ENCODE data around the gene CEP250.

Gene CEP250

GRCh38 chr20:35506872-35507638 is 51.7 kb downstream of the CEP250 start:
- no peak for DNase-seq
- Histone ChIP-seq H2AK5ac (ENCODE audit: low read length) (no peak overlapping the region), H3K4me1 (ENCODE audit: control insufficient read depth, low read depth, low read length) (no peaks in the 10 kb centered on the region), H3K4me3 (ENCODE audit: low read length) (no peak overlapping the region), H3K27ac (ENCODE audit: low read depth, low read length) (no peak overlapping the region), H3K27me3 (ENCODE audit: insufficient read depth, low read length, poor library complexity) (no peaks in the 10 kb centered on the region), H3K79me2 (ENCODE audit: control insufficient read depth, insufficient read depth, low read length) (no peaks in the 10 kb centered on the region), H3K4ac (ENCODE audit: low read depth, low read length) (no peak overlapping the region), H3K79me1 (ENCODE audit: low read length) (no peaks in the 10 kb centered on the region), H2BK120ac (ENCODE audit: low read depth, low read length) (no peak overlapping the region), H3K23ac (ENCODE audit: low read length) (no peak overlapping the region), H2BK5ac (ENCODE audit: low read length) (no peak overlapping the region), H4K8ac (ENCODE audit: low read depth, low read length) (no peak overlapping the region), H3K18ac (ENCODE audit: low read length) (no peak overlapping the region), H3K9ac (ENCODE audit: low read length) (no peak overlapping the region), H4K5ac (ENCODE audit: low read length) (no peak overlapping the region), H3K4me2 (ENCODE audit: low read length) (no peak overlapping the region), H3K36me3 (ENCODE audit: control insufficient read depth, insufficient read depth, low read length) (peaks cover 12% of the 10 kb centered on the region), H3K56ac (ENCODE audit: low read length) (no peak overlapping the region), H2BK15ac (replicated peaks; ENCODE audit: low read depth) (no peak overlapping the region)
- no CpG with 5 or more reads among the region's 6 CpGs for WGBS (ENCODE audit: extremely low coverage, insufficient coverage, low lambda C conversion rate)

GRCh38 chr20:35508493-35509218 is 53.3 kb downstream of the CEP250 start:
- no peaks in the 10 kb centered on the region for H3K79me2 ChIP-seq (ENCODE audit: control insufficient read depth, insufficient read depth, low read length)
- H3K4me1 ChIP-seq (ENCODE audit: control insufficient read depth, low read depth, low read length): no peaks in the 10 kb centered on the region
- peaks cover 10% of the 10 kb centered on the region for H3K36me3 ChIP-seq (ENCODE audit: control insufficient read depth, insufficient read depth, low read length)
- H2BK120ac ChIP-seq (ENCODE audit: low read depth, low read length): no peak overlapping the region
- no peak for DNase-seq
- H3K4me2 ChIP-seq (ENCODE audit: low read length): no peak overlapping the region
- H3K18ac ChIP-seq (ENCODE audit: low read length): no peak overlapping the region
- H2BK15ac ChIP-seq (replicated peaks; ENCODE audit: low read depth): no peak overlapping the region
- H3K9ac ChIP-seq (ENCODE audit: low read length): no peak overlapping the region
- no peak overlapping the region for H3K56ac ChIP-seq (ENCODE audit: low read length)
- no peak overlapping the region for H2BK5ac ChIP-seq (ENCODE audit: low read length)
- no peak overlapping the region for H3K27ac ChIP-seq (ENCODE audit: low read depth, low read length)
- no CpG with 5 or more reads among the region's 10 CpGs for WGBS (ENCODE audit: extremely low coverage, insufficient coverage, low lambda C conversion rate)
- no peak overlapping the region for H3K4ac ChIP-seq (ENCODE audit: low read depth, low read length)
- no peaks in the 10 kb centered on the region for H3K79me1 ChIP-seq (ENCODE audit: low read length)
- no peak overlapping the region for H3K4me3 ChIP-seq (ENCODE audit: low read length)
- no peak overlapping the region for H4K5ac ChIP-seq (ENCODE audit: low read length)
- H3K23ac ChIP-seq (ENCODE audit: low read length): no peak overlapping the region
- H4K8ac ChIP-seq (ENCODE audit: low read depth, low read length): no peak overlapping the region
- H2AK5ac ChIP-seq (ENCODE audit: low read length): no peak overlapping the region
- no peaks in the 10 kb centered on the region for H3K27me3 ChIP-seq (ENCODE audit: insufficient read depth, low read length, poor library complexity)

- Histone ChIP-seq H3K27ac (ENCODE audit: low read depth, low read length) (no peak overlapping the region), H2BK5ac (ENCODE audit: low read length) (no peak overlapping the region), H3K4me1 (ENCODE audit: control insufficient read depth, low read depth, low read length) (no peaks in the 10 kb centered on the region), H3K79me1 (ENCODE audit: low read length) (no peaks in the 10 kb centered on the region), H3K4me3 (ENCODE audit: low read length) (no peak overlapping the region), H3K4me2 (ENCODE audit: low read length) (no peak overlapping the region), H3K79me2 (ENCODE audit: control insufficient read depth, insufficient read depth, low read length) (no peaks in the 10 kb centered on the region), H3K27me3 (ENCODE audit: insufficient read depth, low read length, poor library complexity) (no peaks in the 10 kb centered on the region), H3K18ac (ENCODE audit: low read length) (no peak overlapping the region), H2AK5ac (ENCODE audit: low read length) (no peak overlapping the region), H3K56ac (ENCODE audit: low read length) (no peak overlapping the region), H2BK120ac (ENCODE audit: low read depth, low read length) (no peak overlapping the region), H4K8ac (ENCODE audit: low read depth, low read length) (no peak overlapping the region), H3K23ac (ENCODE audit: low read length) (no peak overlapping the region), H2BK15ac (replicated peaks; ENCODE audit: low read depth) (no peak overlapping the region), H3K36me3 (ENCODE audit: control insufficient read depth, insufficient read depth, low read length) (peaks cover 7% of the 10 kb centered on the region), H3K4ac (ENCODE audit: low read depth, low read length) (no peak overlapping the region), H4K5ac (ENCODE audit: low read length) (no peak overlapping the region), H3K9ac (ENCODE audit: low read length) (no peak overlapping the region)
- DNase-seq: no peak
- no CpG with 5 or more reads among the region's 12 CpGs for WGBS (ENCODE audit: extremely low coverage, insufficient coverage, low lambda C conversion rate)
Observed at GRCh38 chr20:35510951-35511735, 55.7 kb downstream of the CEP250 start.

GRCh38 chr20:35511814-35512420 is 56.5 kb downstream of the CEP250 start:
- H3K36me3 ChIP-seq (ENCODE audit: control insufficient read depth, insufficient read depth, low read length): peaks cover 7% of the 10 kb centered on the region
- WGBS (ENCODE audit: extremely low coverage, insufficient coverage, low lambda C conversion rate): no CpG with 5 or more reads among the region's 2 CpGs
- DNase-seq: peak; percentile 46

GRCh38 chr20:35514371-35514932 is 59.1 kb downstream of the CEP250 start:
- H2AK5ac ChIP-seq (ENCODE audit: low read length): no peak overlapping the region
- no peaks in the 10 kb centered on the region for H3K79me1 ChIP-seq (ENCODE audit: low read length)
- no peak overlapping the region for H3K9ac ChIP-seq (ENCODE audit: low read length)
- no peak overlapping the region for H4K5ac ChIP-seq (ENCODE audit: low read length)
- no peak overlapping the region for H2BK120ac ChIP-seq (ENCODE audit: low read depth, low read length)
- no peaks in the 10 kb centered on the region for H3K4me1 ChIP-seq (ENCODE audit: control insufficient read depth, low read depth, low read length)
- H3K4ac ChIP-seq (ENCODE audit: low read depth, low read length): no peak overlapping the region
- WGBS (ENCODE audit: extremely low coverage, insufficient coverage, low lambda C conversion rate): no CpG with 5 or more reads among the region's 11 CpGs
- H3K36me3 ChIP-seq (ENCODE audit: control insufficient read depth, insufficient read depth, low read length): peaks cover 6% of the 10 kb centered on the region
- H3K4me3 ChIP-seq (ENCODE audit: low read length): no peak overlapping the region
- H2BK15ac ChIP-seq (replicated peaks; ENCODE audit: low read depth): no peak overlapping the region
- H3K56ac ChIP-seq (ENCODE audit: low read length): no peak overlapping the region
- no peak overlapping the region for H4K8ac ChIP-seq (ENCODE audit: low read depth, low read length)
- H3K18ac ChIP-seq (ENCODE audit: low read length): no peak overlapping the region
- H3K4me2 ChIP-seq (ENCODE audit: low read length): no peak overlapping the region
- no peak overlapping the region for H3K23ac ChIP-seq (ENCODE audit: low read length)
- DNase-seq: no peak
- no peaks in the 10 kb centered on the region for H3K27me3 ChIP-seq (ENCODE audit: insufficient read depth, low read length, poor library complexity)
- H3K27ac ChIP-seq (ENCODE audit: low read depth, low read length): no peak overlapping the region
- H3K79me2 ChIP-seq (ENCODE audit: control insufficient read depth, insufficient read depth, low read length): no peaks in the 10 kb centered on the region
- H2BK5ac ChIP-seq (ENCODE audit: low read length): no peak overlapping the region

More at GRCh38 chr20:35511814-35512420, 56.5 kb downstream of the CEP250 start:
- no peak overlapping the region for H3K56ac ChIP-seq (ENCODE audit: low read length)
- no peak overlapping the region for H3K23ac ChIP-seq (ENCODE audit: low read length)
- no peak overlapping the region for H2BK15ac ChIP-seq (replicated peaks; ENCODE audit: low read depth)
- no peak overlapping the region for H3K4me3 ChIP-seq (ENCODE audit: low read length)
- no peaks in the 10 kb centered on the region for H3K27me3 ChIP-seq (ENCODE audit: insufficient read depth, low read length, poor library complexity)
- no peak overlapping the region for H2BK5ac ChIP-seq (ENCODE audit: low read length)
- no peaks in the 10 kb centered on the region for H3K4me1 ChIP-seq (ENCODE audit: control insufficient read depth, low read depth, low read length)
- no peak overlapping the region for H3K9ac ChIP-seq (ENCODE audit: low read length)
- H3K4ac ChIP-seq (ENCODE audit: low read depth, low read length): no peak overlapping the region
- no peak overlapping the region for H3K4me2 ChIP-seq (ENCODE audit: low read length)
- H3K79me1 ChIP-seq (ENCODE audit: low read length): no peaks in the 10 kb centered on the region
- H2AK5ac ChIP-seq (ENCODE audit: low read length): no peak overlapping the region
- no peak overlapping the region for H2BK120ac ChIP-seq (ENCODE audit: low read depth, low read length)
- H3K18ac ChIP-seq (ENCODE audit: low read length): no peak overlapping the region
- H3K27ac ChIP-seq (ENCODE audit: low read depth, low read length): no peak overlapping the region
- no peaks in the 10 kb centered on the region for H3K79me2 ChIP-seq (ENCODE audit: control insufficient read depth, insufficient read depth, low read length)
- H4K8ac ChIP-seq (ENCODE audit: low read depth, low read length): no peak overlapping the region
- no peak overlapping the region for H4K5ac ChIP-seq (ENCODE audit: low read length)

Data from mesendoderm (in vitro differentiated cells).